Fibroblast of the aortic adventitia (primary cell): Measurements from ENCODE around the gene MED29. TPM values are rescaled to one million over a fixed set of nuclear protein-coding genes. Genes with fewer than 3 reads are reported as not detected.
A peak's percentile ranks its signal among the peaks of the same experiment; 100 is the strongest.

Experiments used
- DNase-seq: peaks from one replicate; pipeline ENCODE4 v3.0.0-alpha.2; 2010; ENCODE audit warnings: low read depth
- H3K4me3 ChIP-seq: 2 replicates; pipeline ENCODE4 v1.5.1; 2011; ENCODE audit warnings: low read depth, mild to moderate bottlenecking, control low read depth, low read length, moderate library complexity
- CTCF ChIP-seq: IDR thresholded peaks from 2 replicates; pipeline ENCODE4 v1.5.1; 2011; ENCODE audit warnings: mild to moderate bottlenecking, low read length, control low read depth, inconsistent platforms; ENCODE audit not compliant: insufficient read depth
- total RNA-seq: library from RNA; depleted of rRNA; stranded (reverse); fragments of >200 nt; gene quantifications from 2 replicates; pipeline ENCODE4 v1.2.3, GENCODE V29; 2012; ENCODE audit warnings: low replicate concordance

MED29 gene
- total RNA-seq, 1 donor: 25.7 TPM

GRCh38 chr19:39436350-39436716 lies 45.2 kb downstream of the MED29 start:
- H3K4me3 ChIP-seq: peak overlapping the region; percentile 69
- no peak for DNase-seq
- no peak for TF ChIP-seq CTCF

GRCh38 chr19:39438270-39438934 lies 47.2 kb downstream of the MED29 start:
- no peak for TF ChIP-seq CTCF

GRCh38 chr19:39444598-39445195 lies 53.5 kb downstream of the MED29 start:
- TF ChIP-seq CTCF: no peak
- H3K4me3 ChIP-seq: peak overlapping the region; percentile 100
- DNase-seq: peak; percentile 44

More at GRCh38 chr19:39438270-39438934, 47.2 kb downstream of the MED29 start:
- DNase-seq: peak; percentile 40
- no peak overlapping the region for H3K4me3 ChIP-seq

GRCh38 chr19:39445196-39446111 lies 54.3 kb downstream of the MED29 start, which contains the start of gene SUPT5H:
Gene SUPT5H, plus strand, starts transcription at chr19:39445582. Its CDS starts 309 bp downstream, at chr19:39445891.
- no peak for TF ChIP-seq CTCF
- H3K4me3 ChIP-seq: peak within 1 kb of the TSS; percentile 100
- DNase-seq: peak; percentile 98

- peak overlapping the region; percentile 100 for H3K4me3 ChIP-seq
- DNase-seq: no peak
- no peak for TF ChIP-seq CTCF
These were observed 55.3 kb downstream of the MED29 start for GRCh38 chr19:39446365-39447084.

- TF ChIP-seq CTCF: no peak
- no peak for DNase-seq
- no peak overlapping the region for H3K4me3 ChIP-seq
These were observed 57.1 kb downstream of the MED29 start for GRCh38 chr19:39448271-39448670.
